ENCODE data around the gene CHAT.

Gene CHAT

GRCh38 chr10:49707585-49707984 is 93.7 kb downstream of the CHAT start:
- POLR2A ChIA-PET, result no interaction called here
- Histone ChIP-seq H3K36me3 (ENCODE audit: control insufficient read depth in 2 of 2, insufficient read depth in 1 of 2, low read length in 2 of 2) (no peaks in the 10 kb centered on the region), H3K27ac (ENCODE audit: extremely low read depth, low read depth, low read length) (no peak overlapping the region), H3K4me3 (ENCODE audit: low read depth, low read length) (no peak overlapping the region), H3K4me1 (ENCODE audit: control insufficient read depth, insufficient read depth, low read length) (no peaks in the 10 kb centered on the region), H3K9me3 (ENCODE audit: control insufficient read depth, insufficient read depth, low read depth, low read length) (no peaks in the 10 kb centered on the region)
- CTCF ChIA-PET, result interaction anchor here (1.2 kb wide), 1 partner anchor 8 kb away, joined by 4 read pairs; no protein-coding TSS in a partner anchor
- peak; percentile 71 for TF ChIP-seq SCRT2 (tag by site-specific recombination; IDR thresholded peaks at IDR 0.05)
- TF ChIP-seq, protein P1, sequence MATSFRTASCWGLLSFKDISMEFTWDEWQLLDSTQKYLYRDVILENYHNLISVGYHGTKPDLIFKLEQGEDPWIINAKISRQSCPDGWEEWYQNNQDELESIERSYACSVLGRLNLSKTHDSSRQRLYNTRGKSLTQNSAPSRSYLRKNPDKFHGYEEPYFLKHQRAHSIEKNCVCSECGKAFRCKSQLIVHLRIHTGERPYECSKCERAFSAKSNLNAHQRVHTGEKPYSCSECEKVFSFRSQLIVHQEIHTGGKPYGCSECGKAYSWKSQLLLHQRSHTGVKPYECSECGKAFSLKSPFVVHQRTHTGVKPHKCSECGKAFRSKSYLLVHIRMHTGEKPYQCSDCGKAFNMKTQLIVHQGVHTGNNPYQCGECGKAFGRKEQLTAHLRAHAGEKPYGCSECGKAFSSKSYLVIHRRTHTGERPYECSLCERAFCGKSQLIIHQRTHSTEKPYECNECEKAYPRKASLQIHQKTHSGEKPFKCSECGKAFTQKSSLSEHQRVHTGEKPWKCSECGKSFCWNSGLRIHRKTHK (tag by site-specific recombination; IDR thresholded peaks at IDR 0.05), result no peak

- Histone ChIP-seq H3K36me3 (ENCODE audit: control insufficient read depth in 2 of 2, insufficient read depth in 1 of 2, low read length in 2 of 2) (no peaks in the 10 kb centered on the region), H3K4me1 (ENCODE audit: control insufficient read depth, insufficient read depth, low read length) (no peaks in the 10 kb centered on the region), H3K27ac (ENCODE audit: extremely low read depth, low read depth, low read length) (no peak overlapping the region), H3K9me3 (ENCODE audit: control insufficient read depth, insufficient read depth, low read depth, low read length) (no peaks in the 10 kb centered on the region), H3K4me3 (ENCODE audit: low read depth, low read length) (no peak overlapping the region)
- POLR2A ChIA-PET, result no interaction called here
- no peak for TF ChIP-seq ZNF660 (tag by site-specific recombination; IDR thresholded peaks at IDR 0.05)
- CTCF ChIA-PET, result interaction anchor here (0.6 kb wide), 1 partner anchor 43 kb away, joined by 3 read pairs; no protein-coding TSS in a partner anchor
Observed at GRCh38 chr10:49709934-49710333, 96.1 kb downstream of the CHAT start.

DNA sequence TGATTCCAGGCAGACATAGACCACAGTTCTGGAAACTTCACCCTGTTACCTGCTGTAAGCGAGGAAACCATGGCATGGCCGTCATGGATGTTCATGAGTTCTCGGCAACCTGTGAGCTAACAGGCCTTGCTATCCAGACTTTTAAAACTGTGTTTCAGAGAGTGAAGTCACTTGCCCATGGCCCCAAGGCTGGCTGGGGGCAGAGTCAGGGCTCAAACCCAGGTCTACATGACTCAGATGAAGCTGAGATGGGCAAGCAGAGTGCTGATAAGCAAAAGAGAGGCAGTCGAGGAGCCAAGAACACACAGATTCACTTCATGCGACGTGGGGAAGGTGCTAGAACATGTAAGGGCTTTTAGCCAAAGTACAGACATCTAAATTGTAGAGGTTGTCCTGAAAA is 97.1 kb downstream of the CHAT start:
- Histone ChIP-seq H3K27ac (ENCODE audit: extremely low read depth, low read depth, low read length) (no peak overlapping the region), H3K4me1 (ENCODE audit: control insufficient read depth, insufficient read depth, low read length) (no peaks in the 10 kb centered on the region), H3K36me3 (ENCODE audit: control insufficient read depth in 2 of 2, insufficient read depth in 1 of 2, low read length in 2 of 2) (no peaks in the 10 kb centered on the region), H3K9me3 (ENCODE audit: control insufficient read depth, insufficient read depth, low read depth, low read length) (no peaks in the 10 kb centered on the region), H3K4me3 (ENCODE audit: low read depth, low read length) (no peak overlapping the region)
- ChIA-PET CTCF (no interaction called here), POLR2A (no interaction called here)
- TF ChIP-seq RBAK (tag by site-specific recombination; IDR thresholded peaks at IDR 0.05), result no peak
- TF ChIP-seq ZBTB10 (tag by site-specific recombination; IDR thresholded peaks at IDR 0.05), result no peak
- no peak for TF ChIP-seq ZNF366 (tag by site-specific recombination; conservative IDR thresholded peaks at IDR 0.05)
- TF ChIP-seq REST (tag by site-specific recombination; IDR thresholded peaks at IDR 0.05), result no peak
- no peak for TF ChIP-seq SP3 (tag by site-specific recombination; IDR thresholded peaks at IDR 0.05)
- no peak for TF ChIP-seq ZNF350 (tag by site-specific recombination; IDR thresholded peaks at IDR 0.05)
- no peak for TF ChIP-seq ZNF544 (tag by site-specific recombination; IDR thresholded peaks at IDR 0.05)
- TF ChIP-seq, protein P2, sequence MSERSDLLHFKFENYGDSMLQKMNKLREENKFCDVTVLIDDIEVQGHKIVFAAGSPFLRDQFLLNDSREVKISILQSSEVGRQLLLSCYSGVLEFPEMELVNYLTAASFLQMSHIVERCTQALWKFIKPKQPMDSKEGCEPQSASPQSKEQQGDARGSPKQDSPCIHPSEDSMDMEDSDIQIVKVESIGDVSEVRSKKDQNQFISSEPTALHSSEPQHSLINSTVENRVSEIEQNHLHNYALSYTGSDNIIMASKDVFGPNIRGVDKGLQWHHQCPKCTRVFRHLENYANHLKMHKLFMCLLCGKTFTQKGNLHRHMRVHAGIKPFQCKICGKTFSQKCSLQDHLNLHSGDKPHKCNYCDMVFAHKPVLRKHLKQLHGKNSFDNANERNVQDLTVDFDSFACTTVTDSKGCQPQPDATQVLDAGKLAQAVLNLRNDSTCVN (tag by site-specific recombination; optimal IDR thresholded peaks at IDR 0.05), result no peak
- no peak for TF ChIP-seq ZNF239 (tag by site-specific recombination; IDR thresholded peaks at IDR 0.05)
- TF ChIP-seq, protein P3, sequence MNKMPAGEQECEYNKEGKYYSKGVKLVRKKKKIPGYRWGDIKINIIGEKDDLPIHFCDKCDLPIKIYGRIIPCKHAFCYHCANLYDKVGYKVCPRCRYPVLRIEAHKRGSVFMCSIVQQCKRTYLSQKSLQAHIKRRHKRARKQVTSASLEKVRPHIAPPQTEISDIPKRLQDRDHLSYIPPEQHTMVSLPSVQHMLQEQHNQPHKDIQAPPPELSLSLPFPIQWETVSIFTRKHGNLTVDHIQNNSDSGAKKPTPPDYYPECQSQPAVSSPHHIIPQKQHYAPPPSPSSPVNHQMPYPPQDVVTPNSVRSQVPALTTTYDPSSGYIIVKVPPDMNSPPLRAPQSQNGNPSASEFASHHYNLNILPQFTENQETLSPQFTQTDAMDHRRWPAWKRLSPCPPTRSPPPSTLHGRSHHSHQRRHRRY (tag by site-specific recombination; IDR thresholded peaks at IDR 0.05), result no peak
- no peak for TF ChIP-seq ZNF629 (tag by site-specific recombination; IDR thresholded peaks at IDR 0.05)
- TF ChIP-seq ZNF654 (tag by site-specific recombination; IDR thresholded peaks at IDR 0.05; ENCODE audit: low read depth), result no peak
